HepG2 (cell line): ENCODE data around the gene C11orf71. TPM values are rescaled to one million over a fixed set of nuclear protein-coding genes. Genes with fewer than 3 reads are reported as not detected.

Source experiments
- ATF7-NPFF ChIP-seq: sonication (generic); formaldehyde crosslinking; IDR thresholded peaks from 2 replicates; pipeline ENCODE4 v1.8.1; 2023; ENCODE audit warnings: mild to moderate bottlenecking, low read depth, missing genetic modification reagents, moderate library complexity
- ISL2 ChIP-seq: sonication (generic); formaldehyde crosslinking; IDR thresholded peaks from 2 replicates; pipeline ENCODE4 v1.5.0; 2020; ENCODE audit warnings: missing genetic modification reagents
- MED8 ChIP-seq: sonication (generic); formaldehyde crosslinking; IDR thresholded peaks from 2 replicates; pipeline ENCODE4 v1.8.1; 2023; ENCODE audit warnings: mild to moderate bottlenecking, missing genetic modification reagents; ENCODE audit not compliant: insufficient replicate concordance
- NFKBIZ ChIP-seq: IDR thresholded peaks from 2 replicates; pipeline ENCODE4 v1.6.1; 2018; ENCODE audit warnings: missing genetic modification reagents, missing compliant biosample characterization
- POLR2AphosphoS5 ChIP-seq: IDR thresholded peaks from 2 replicates; pipeline ENCODE4 v1.6.1; 2012; ENCODE audit warnings: low read depth, low read length
- STAT6 ChIP-seq: sonication (generic); formaldehyde crosslinking; IDR thresholded peaks from 2 replicates; pipeline ENCODE4 v1.4.0; 2020; ENCODE audit warnings: missing genetic modification reagents, mild to moderate bottlenecking, borderline replicate concordance
- TBX2 ChIP-seq: sonication (generic); formaldehyde crosslinking; IDR thresholded peaks from 2 replicates; pipeline ENCODE4 v1.5.0; 2020; ENCODE audit warnings: missing genetic modification reagents, mild to moderate bottlenecking, borderline replicate concordance
- THAP11 ChIP-seq: IDR thresholded peaks from 2 replicates; pipeline ENCODE4 v1.6.1; 2016; ENCODE audit warnings: missing biosample characterization, missing genetic modification reagents
- XBP1 ChIP-seq: sonication (generic); formaldehyde crosslinking; IDR thresholded peaks from 2 replicates; pipeline ENCODE4 v1.5.0; 2020; ENCODE audit warnings: missing genetic modification reagents
- ZMYM2 ChIP-seq: sonication (generic); formaldehyde crosslinking; IDR thresholded peaks from 2 replicates; pipeline ENCODE4 v1.8.0; 2022; ENCODE audit warnings: mild to moderate bottlenecking, missing genetic modification reagents
- ZNF230 ChIP-seq: sonication (generic); formaldehyde crosslinking; IDR thresholded peaks from 2 replicates; pipeline ENCODE4 v1.4.0; 2020; ENCODE audit warnings: mild to moderate bottlenecking, missing genetic modification reagents
- ZNF256 ChIP-seq: sonication (generic); formaldehyde crosslinking; conservative IDR thresholded peaks from 2 replicates; pipeline ENCODE4 v1.4.0; 2020; ENCODE audit warnings: missing genetic modification reagents
- ZNF260 ChIP-seq: sonication (generic); formaldehyde crosslinking; IDR thresholded peaks from 2 replicates; pipeline ENCODE4 v1.4.0; 2020; ENCODE audit warnings: missing genetic modification reagents, low read depth, mild to moderate bottlenecking, borderline replicate concordance
- ZNF747 ChIP-seq: sonication (generic); formaldehyde crosslinking; IDR thresholded peaks from 2 replicates; pipeline ENCODE4 v1.8.1; 2023; ENCODE audit warnings: missing genetic modification reagents, mild to moderate bottlenecking, borderline replicate concordance
- ZSCAN20 ChIP-seq: sonication (generic); formaldehyde crosslinking; IDR thresholded peaks from 2 replicates; pipeline ENCODE4 v1.4.0; 2020; ENCODE audit warnings: missing genetic modification reagents, mild to moderate bottlenecking, borderline replicate concordance
- polyA plus RNA-seq, 8 experiments: library from polyadenylated mRNA; depleted of rRNA in 3 of 8; stranded (reverse) in 7 of 8; unstranded in 1 of 8; fragments of >200 nt; fragmentation: Illumina TruSeq in 4 of 8; extraction: Trizol in 4 of 8; gene quantifications; 2 replicates each; pipeline versions ENCODE4 v1.2.1 to v1.2.3, GENCODE V29; 2011 to 2016; ENCODE audit warnings: low read depth in 4 of 8, missing spikeins in 1 of 8, mixed read lengths in 1 of 8; ENCODE audit not compliant: insufficient read depth in 1 of 8
- total RNA-seq, 5 experiments: library from RNA; depleted of rRNA; stranded (reverse); fragments of >200 nt; fragmentation: Illumina TruSeq; extraction: Trizol; gene quantifications; 2 replicates each; pipeline ENCODE4 v1.2.3, GENCODE V29; 2016; ENCODE audit warnings: low read depth in 1 of 5
- TF ChIP-seq, protein P1 (sequence below): sonication (generic); formaldehyde crosslinking; IDR thresholded peaks from 2 replicates; pipeline ENCODE4 v1.8.0; 2022; ENCODE audit warnings: mild to moderate bottlenecking, missing genetic modification reagents, borderline replicate concordance
- TF ChIP-seq, protein P2 (sequence below): sonication (generic); formaldehyde crosslinking; conservative IDR thresholded peaks from 2 replicates; pipeline ENCODE4 v1.8.0; 2022; ENCODE audit warnings: low read depth, missing genetic modification reagents
- TF ChIP-seq, protein P3 (sequence below): sonication (generic); formaldehyde crosslinking; IDR thresholded peaks from 2 replicates; pipeline ENCODE4 v1.5.0; 2020; ENCODE audit warnings: mild to moderate bottlenecking, missing genetic modification reagents, moderate library complexity
- TF ChIP-seq, protein P4 (sequence below): sonication (generic); IDR thresholded peaks from 2 replicates; pipeline ENCODE4 v1.6.1; 2016; ENCODE audit warnings: low read depth, borderline replicate concordance

C11orf71 gene
- total and polyA plus RNA-seq, 2 of the 13 experiments (the other 11 are each of a cell fraction or from before 2014, with no cell fraction given) = 7.1 to 7.8 TPM

- TF ChIP-seq TBX2 (CRISPR knock-in tag) (peak; percentile 62; the same call in 1 of the 2 replicates), NFKBIZ (CRISPR knock-in tag) (no peak), ZSCAN20 (no peak), STAT6 (no peak), ISL2 (CRISPR knock-in tag) (0 out of 2 replicates have a peak, but pooled peaks have one; percentile 48), POLR2AphosphoS5 (peak; percentile 78), XBP1 (CRISPR knock-in tag) (no peak), ZNF747 (CRISPR knock-in tag) (no peak; the same call in 1 of the 2 replicates), ZNF260 (CRISPR knock-in tag) (no peak), ATF7-NPFF (CRISPR knock-in tag) (peak; percentile 62; the same call in 1 of the 2 replicates), THAP11 (CRISPR knock-in tag) (peak; percentile 98), ZMYM2 (CRISPR knock-in tag) (peak; percentile 80), ZNF256 (CRISPR knock-in tag) (no peak), MED8 (CRISPR knock-in tag) (no peak), ZNF230 (peak; percentile 89; the same call in 1 of the 2 replicates)
- TF ChIP-seq, protein P1, sequence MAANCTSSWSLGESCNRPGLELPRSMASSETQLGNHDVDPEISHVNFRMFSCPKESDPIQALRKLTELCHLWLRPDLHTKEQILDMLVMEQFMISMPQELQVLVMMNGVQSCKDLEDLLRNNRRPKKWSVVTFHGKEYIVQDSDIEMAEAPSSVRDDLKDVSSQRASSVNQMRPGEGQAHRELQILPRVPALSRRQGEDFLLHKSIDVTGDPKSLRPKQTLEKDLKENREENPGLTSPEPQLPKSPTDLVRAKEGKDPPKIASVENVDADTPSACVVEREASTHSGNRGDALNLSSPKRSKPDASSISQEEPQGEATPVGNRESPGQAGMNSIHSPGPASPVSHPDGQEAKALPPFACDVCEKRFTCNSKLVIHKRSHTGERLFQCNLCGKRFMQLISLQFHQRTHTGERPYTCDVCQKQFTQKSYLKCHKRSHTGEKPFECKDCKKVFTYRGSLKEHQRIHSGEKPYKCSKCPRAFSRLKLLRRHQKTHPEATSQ (CRISPR knock-in tag) = no peak; the same call in 1 of the 2 replicates
- TF ChIP-seq, protein P2, sequence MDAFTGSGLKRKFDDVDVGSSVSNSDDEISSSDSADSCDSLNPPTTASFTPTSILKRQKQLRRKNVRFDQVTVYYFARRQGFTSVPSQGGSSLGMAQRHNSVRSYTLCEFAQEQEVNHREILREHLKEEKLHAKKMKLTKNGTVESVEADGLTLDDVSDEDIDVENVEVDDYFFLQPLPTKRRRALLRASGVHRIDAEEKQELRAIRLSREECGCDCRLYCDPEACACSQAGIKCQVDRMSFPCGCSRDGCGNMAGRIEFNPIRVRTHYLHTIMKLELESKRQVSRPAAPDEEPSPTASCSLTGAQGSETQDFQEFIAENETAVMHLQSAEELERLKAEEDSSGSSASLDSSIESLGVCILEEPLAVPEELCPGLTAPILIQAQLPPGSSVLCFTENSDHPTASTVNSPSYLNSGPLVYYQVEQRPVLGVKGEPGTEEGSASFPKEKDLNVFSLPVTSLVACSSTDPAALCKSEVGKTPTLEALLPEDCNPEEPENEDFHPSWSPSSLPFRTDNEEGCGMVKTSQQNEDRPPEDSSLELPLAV (CRISPR knock-in tag) = no peak
- TF ChIP-seq, protein P3, sequence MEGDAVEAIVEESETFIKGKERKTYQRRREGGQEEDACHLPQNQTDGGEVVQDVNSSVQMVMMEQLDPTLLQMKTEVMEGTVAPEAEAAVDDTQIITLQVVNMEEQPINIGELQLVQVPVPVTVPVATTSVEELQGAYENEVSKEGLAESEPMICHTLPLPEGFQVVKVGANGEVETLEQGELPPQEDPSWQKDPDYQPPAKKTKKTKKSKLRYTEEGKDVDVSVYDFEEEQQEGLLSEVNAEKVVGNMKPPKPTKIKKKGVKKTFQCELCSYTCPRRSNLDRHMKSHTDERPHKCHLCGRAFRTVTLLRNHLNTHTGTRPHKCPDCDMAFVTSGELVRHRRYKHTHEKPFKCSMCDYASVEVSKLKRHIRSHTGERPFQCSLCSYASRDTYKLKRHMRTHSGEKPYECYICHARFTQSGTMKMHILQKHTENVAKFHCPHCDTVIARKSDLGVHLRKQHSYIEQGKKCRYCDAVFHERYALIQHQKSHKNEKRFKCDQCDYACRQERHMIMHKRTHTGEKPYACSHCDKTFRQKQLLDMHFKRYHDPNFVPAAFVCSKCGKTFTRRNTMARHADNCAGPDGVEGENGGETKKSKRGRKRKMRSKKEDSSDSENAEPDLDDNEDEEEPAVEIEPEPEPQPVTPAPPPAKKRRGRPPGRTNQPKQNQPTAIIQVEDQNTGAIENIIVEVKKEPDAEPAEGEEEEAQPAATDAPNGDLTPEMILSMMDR (CRISPR knock-in tag) = peak; percentile 66
- TF ChIP-seq, protein P4, sequence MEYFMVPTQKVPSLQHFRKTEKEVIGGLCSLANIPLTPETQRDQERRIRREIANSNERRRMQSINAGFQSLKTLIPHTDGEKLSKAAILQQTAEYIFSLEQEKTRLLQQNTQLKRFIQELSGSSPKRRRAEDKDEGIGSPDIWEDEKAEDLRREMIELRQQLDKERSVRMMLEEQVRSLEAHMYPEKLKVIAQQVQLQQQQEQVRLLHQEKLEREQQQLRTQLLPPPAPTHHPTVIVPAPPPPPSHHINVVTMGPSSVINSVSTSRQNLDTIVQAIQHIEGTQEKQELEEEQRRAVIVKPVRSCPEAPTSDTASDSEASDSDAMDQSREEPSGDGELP = peak; percentile 49; the same call in 1 of the 2 replicates
Measured at GRCh38 chr11:114439229-114440120, 39.2 kb upstream of the C11orf71 start, which contains the start of gene REXO2 (continued).
